DMS 273 treated with DMSO at 0.1 percent for 48 hours (cell line): ENCODE results near the gene CRISPLD2.
"Not testable (repeated sequence)": the region's sequence is repeated elsewhere in the genome, so short reads cannot be mapped to it uniquely, and the experiment has no call there.

Experiments
- DNase-seq: peaks from one replicate; lab custom pipeline; 2025; lab: John Stamatoyannopoulos, UW

The CRISPLD2 gene

GRCh38 chr16:84821728-84822689 is 2.2 kb downstream of the CRISPLD2 start:
- no peak for DNase-seq

GRCh38 chr16:84822990-84823389 is 3.2 kb downstream of the CRISPLD2 start:
- DNase-seq: no peak

- DNase-seq: no peak
Measured at GRCh38 chr16:84823484-84823883, 3.7 kb downstream of the CRISPLD2 start.

- DNase-seq: no peak
Measured at GRCh38 chr16:84823926-84824325, 4.1 kb downstream of the CRISPLD2 start.

GRCh38 chr16:84825896-84826557 is 6.2 kb downstream of the CRISPLD2 start:
- no peak for DNase-seq

- no peak for DNase-seq
Measured at GRCh38 chr16:84826558-84826941, 6.8 kb downstream of the CRISPLD2 start.

GRCh38 chr16:84827131-84827574 is 7.4 kb downstream of the CRISPLD2 start:
- no peak for DNase-seq

GRCh38 chr16:84827897-84828296 is 8.1 kb downstream of the CRISPLD2 start:
- no peak for DNase-seq

- no peak for DNase-seq
Measured at GRCh38 chr16:84828322-84828721, 8.5 kb downstream of the CRISPLD2 start.

GRCh38 chr16:84829168-84829965 is 9.6 kb downstream of the CRISPLD2 start:
- DNase-seq: no peak

GRCh38 chr16:84830765-84831384 is 11.1 kb downstream of the CRISPLD2 start:
- DNase-seq: no peak

GRCh38 chr16:84831728-84832127 is 11.9 kb downstream of the CRISPLD2 start:
- DNase-seq: not testable (repeated sequence)

GRCh38 chr16:84832488-84833143 is 12.8 kb downstream of the CRISPLD2 start:
- no peak for DNase-seq

- DNase-seq: no peak
Measured at GRCh38 chr16:84833144-84833500, 13.3 kb downstream of the CRISPLD2 start.

GRCh38 chr16:84833542-84834402 is 14.0 kb downstream of the CRISPLD2 start:
- no peak for DNase-seq

GRCh38 chr16:84834403-84834772 is 14.6 kb downstream of the CRISPLD2 start:
- DNase-seq: no peak

GRCh38 chr16:84836234-84836647 is 16.5 kb downstream of the CRISPLD2 start:
- DNase-seq: no peak

- no peak for DNase-seq
Measured at GRCh38 chr16:84836967-84837366, 17.2 kb downstream of the CRISPLD2 start.

- no peak for DNase-seq
Measured at GRCh38 chr16:84838383-84838948, 18.7 kb downstream of the CRISPLD2 start.

- no peak for DNase-seq
Measured at GRCh38 chr16:84839054-84839453, 19.3 kb downstream of the CRISPLD2 start.
